NB4 (cell line): ENCODE data around the gene CFAP90.

Source experiments
- DNase-seq: peaks from one replicate; pipeline ENCODE4 v3.0.0; 2010; ENCODE audit warnings: low read depth
- H3K4me3 ChIP-seq: one replicate; pipeline ENCODE4 v1.5.1; 2011; ENCODE audit warnings: mild to moderate bottlenecking, low read depth, low read length, moderate library complexity
- CTCF ChIP-seq: IDR thresholded peaks from one replicate; pipeline ENCODE4 v1.5.1; 2012; ENCODE audit warnings: low read depth, low read length
- MAX ChIP-seq: IDR thresholded peaks from 2 replicates; pipeline ENCODE4 v1.6.1; 2011; ENCODE audit warnings: low read depth, low read length
- MYC ChIP-seq: IDR thresholded peaks from 2 replicates; pipeline ENCODE4 v1.6.1; 2011; ENCODE audit warnings: low read depth, low read length
- POLR2A ChIP-seq: IDR thresholded peaks from 2 replicates; pipeline ENCODE4 v1.6.1; 2011; ENCODE audit warnings: mild to moderate bottlenecking; ENCODE audit not compliant: insufficient read length; ENCODE audit errors: extremely low read depth

Gene CFAP90

GRCh38 chr5:7866196-7866595, 15.3 kb upstream of the CFAP90 start:
- H3K4me3 ChIP-seq, result peak overlapping the region; percentile 12
- DNase-seq, result no peak
- TF ChIP-seq MAX (no peak), MYC (no peak)

- no peak for TF ChIP-seq MYC
- TF ChIP-seq CTCF, result no peak
- no peak for TF ChIP-seq MAX
- no peak for TF ChIP-seq POLR2A
- no peak overlapping the region for H3K4me3 ChIP-seq
- DNase-seq, result no peak
Measured at GRCh38 chr5:7857926-7858632, 7.1 kb upstream of the CFAP90 start.

DNA sequence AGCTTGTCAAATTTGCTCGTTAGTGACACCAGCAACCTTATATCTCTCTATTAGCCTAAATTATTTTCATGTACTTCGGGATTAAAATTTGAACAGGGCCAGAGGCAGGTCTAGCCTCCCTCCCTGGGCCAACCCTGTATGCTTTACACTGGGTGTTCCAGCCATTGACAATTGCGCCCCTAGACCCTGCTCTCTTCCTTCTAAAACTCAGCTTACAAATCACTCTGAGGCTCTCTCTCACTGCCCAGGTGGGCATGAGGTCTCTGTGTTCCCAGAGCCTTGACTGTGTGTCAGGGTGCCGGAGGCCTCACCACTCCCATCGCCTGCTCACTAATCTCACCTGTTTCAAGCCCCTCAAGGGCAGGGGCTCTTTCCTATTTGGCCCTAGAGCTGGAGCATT, 6.4 kb upstream of the CFAP90 start:
- DNase-seq, result no peak
- TF ChIP-seq MAX, result no peak
- TF ChIP-seq POLR2A, result no peak
- no peak for TF ChIP-seq MYC
- TF ChIP-seq CTCF, result no peak
- no peak overlapping the region for H3K4me3 ChIP-seq

DNA sequence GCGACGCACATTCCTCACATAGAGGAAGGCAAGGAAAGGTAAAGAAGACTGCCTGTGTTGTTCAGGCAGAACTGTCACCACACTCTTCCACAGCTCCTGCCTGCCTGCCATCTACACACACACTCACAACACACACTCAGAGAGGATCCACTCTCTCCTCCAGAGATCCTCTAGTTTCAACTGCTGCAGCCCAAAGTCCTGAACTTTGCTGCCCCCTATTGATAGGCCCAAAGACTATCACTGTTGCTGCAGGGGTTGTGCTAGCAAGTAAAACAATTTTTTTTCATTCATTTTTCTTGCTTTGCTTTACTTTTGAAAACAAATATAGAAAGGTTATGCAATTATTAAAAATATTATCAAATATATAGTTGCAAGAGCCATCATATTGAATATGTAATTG, 5.9 kb upstream of the CFAP90 start:
- peak; percentile 78 for DNase-seq
- peak; percentile 95 for TF ChIP-seq CTCF
- no peak for TF ChIP-seq MYC
- H3K4me3 ChIP-seq, result no peak overlapping the region

- H3K4me3 ChIP-seq, result no peak overlapping the region
- DNase-seq, result no peak
- TF ChIP-seq MAX, result no peak
- TF ChIP-seq MYC, result no peak
- no peak for TF ChIP-seq POLR2A
- no peak for TF ChIP-seq CTCF
Measured at GRCh38 chr5:7855611-7856010, 4.7 kb upstream of the CFAP90 start.

DNA sequence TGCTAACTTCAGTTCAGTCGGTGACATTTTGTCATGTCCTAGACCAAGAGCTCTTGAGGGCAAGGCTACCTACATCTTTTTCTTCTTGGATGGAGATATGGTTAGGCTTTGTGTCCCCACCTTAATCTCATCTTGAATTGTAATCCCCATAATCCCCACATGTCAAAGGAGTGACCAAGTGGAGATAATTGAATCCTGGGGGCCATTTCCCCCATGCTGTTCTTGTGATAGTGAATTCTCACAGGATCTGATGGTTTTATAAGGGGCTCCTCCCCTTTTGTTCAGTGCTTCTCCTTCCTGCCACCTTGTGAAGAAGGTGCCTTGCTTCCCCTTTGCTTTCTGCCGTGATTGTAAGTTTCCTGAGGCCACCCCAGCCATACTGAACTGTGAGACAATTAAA, 2.1 kb upstream of the CFAP90 start:
- no peak for TF ChIP-seq MAX
- no peak for TF ChIP-seq MYC
- no peak for TF ChIP-seq CTCF
- no peak for TF ChIP-seq POLR2A
- DNase-seq, result no peak
- H3K4me3 ChIP-seq, result no peak overlapping the region
